Ishikawa (cell line): ENCODE data around the gene HLA-C.

Experiments used
- CEBPB ChIP-seq: IDR thresholded peaks from 2 replicates; pipeline ENCODE4 v1.6.1; 2012
- CREB1 ChIP-seq: IDR thresholded peaks from 2 replicates; pipeline ENCODE4 v1.6.1; 2012; ENCODE audit warnings: low read depth
- EGR1 ChIP-seq: IDR thresholded peaks from 2 replicates; pipeline ENCODE4 v1.6.1; 2012
- EP300 ChIP-seq: IDR thresholded peaks from 2 replicates; pipeline ENCODE4 v1.6.1; 2012; ENCODE audit warnings: borderline replicate concordance
- FOXM1 ChIP-seq: IDR thresholded peaks from 2 replicates; pipeline ENCODE4 v1.6.1; 2012; ENCODE audit warnings: low read depth, borderline replicate concordance
- NFIC ChIP-seq: IDR thresholded peaks from 2 replicates; pipeline ENCODE4 v1.6.1; 2012
- RAD21 ChIP-seq: IDR thresholded peaks from 2 replicates; pipeline ENCODE4 v1.6.1; 2012; ENCODE audit warnings: low read depth
- TAF1 ChIP-seq: IDR thresholded peaks from 2 replicates; pipeline ENCODE4 v1.6.1; 2012; ENCODE audit warnings: low read depth, mild to moderate bottlenecking
- TCF12 ChIP-seq: IDR thresholded peaks from 2 replicates; pipeline ENCODE4 v1.6.1; 2012; ENCODE audit warnings: low read depth
- TEAD4 ChIP-seq: IDR thresholded peaks from 2 replicates; pipeline ENCODE4 v1.6.1; 2012
- USF1 ChIP-seq: IDR thresholded peaks from 2 replicates; pipeline ENCODE4 v1.6.1; 2012
- YY1 ChIP-seq: IDR thresholded peaks from 2 replicates; pipeline ENCODE4 v1.6.1; 2012; ENCODE audit warnings: low read depth
- ZBTB7A ChIP-seq: IDR thresholded peaks from 2 replicates; pipeline ENCODE4 v1.6.1; 2012; ENCODE audit warnings: low read depth
- TF ChIP-seq, protein P1 (sequence below): IDR thresholded peaks from 2 replicates; pipeline ENCODE4 v1.6.1; 2012
- TF ChIP-seq, protein P2 (sequence below): IDR thresholded peaks from 2 replicates; pipeline ENCODE4 v1.6.1; 2012; ENCODE audit warnings: low read depth, mild to moderate bottlenecking

HLA-C gene

DNA sequence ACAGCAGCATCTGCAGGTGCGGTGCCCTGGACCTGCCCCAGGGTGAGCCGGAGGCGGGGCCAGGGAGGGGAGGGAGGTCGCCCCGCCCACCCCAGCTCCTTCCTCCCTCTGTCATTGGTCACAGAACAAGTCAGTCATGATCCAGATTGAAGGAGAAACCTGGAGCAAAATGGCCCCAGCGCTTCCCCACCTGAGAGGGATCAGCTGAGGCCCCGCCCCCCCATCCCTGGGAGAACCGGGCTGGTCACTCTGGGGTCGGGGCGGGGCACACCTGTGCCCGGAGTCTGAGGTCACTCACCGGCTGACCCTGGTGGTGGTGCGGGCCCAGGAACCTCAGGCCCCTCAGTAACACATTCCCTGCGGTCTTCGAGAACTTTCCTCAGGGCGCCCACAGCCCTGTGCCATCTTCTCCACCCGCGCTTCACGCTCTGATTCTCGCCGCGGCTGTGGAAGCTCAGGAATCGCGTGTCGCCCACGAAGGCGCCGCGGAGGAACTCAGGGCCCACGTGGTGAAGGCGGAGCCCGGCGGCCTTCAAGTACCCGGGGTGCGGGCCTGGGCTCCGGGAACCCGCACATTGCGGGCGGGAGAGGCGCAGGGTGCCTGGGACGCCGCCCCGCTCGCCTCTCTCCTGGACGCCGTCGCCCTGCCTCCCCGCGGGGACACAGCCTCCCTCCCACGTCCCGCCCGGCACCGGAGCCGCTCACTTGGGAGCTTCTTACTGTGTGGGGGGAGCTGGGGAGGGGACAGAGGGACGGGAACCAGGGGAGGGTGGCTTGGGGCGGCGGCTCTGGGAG is 36.4 kb upstream of the HLA-C start:
- TF ChIP-seq, protein P1, sequence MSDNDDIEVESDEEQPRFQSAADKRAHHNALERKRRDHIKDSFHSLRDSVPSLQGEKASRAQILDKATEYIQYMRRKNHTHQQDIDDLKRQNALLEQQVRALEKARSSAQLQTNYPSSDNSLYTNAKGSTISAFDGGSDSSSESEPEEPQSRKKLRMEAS = no peak
- no peak for TF ChIP-seq EP300
- TF ChIP-seq TCF12 = no peak
- TF ChIP-seq ZBTB7A = no peak
- TF ChIP-seq NFIC = no peak
- no peak for TF ChIP-seq FOXM1
- TF ChIP-seq CEBPB = no peak
- TF ChIP-seq, protein P2, sequence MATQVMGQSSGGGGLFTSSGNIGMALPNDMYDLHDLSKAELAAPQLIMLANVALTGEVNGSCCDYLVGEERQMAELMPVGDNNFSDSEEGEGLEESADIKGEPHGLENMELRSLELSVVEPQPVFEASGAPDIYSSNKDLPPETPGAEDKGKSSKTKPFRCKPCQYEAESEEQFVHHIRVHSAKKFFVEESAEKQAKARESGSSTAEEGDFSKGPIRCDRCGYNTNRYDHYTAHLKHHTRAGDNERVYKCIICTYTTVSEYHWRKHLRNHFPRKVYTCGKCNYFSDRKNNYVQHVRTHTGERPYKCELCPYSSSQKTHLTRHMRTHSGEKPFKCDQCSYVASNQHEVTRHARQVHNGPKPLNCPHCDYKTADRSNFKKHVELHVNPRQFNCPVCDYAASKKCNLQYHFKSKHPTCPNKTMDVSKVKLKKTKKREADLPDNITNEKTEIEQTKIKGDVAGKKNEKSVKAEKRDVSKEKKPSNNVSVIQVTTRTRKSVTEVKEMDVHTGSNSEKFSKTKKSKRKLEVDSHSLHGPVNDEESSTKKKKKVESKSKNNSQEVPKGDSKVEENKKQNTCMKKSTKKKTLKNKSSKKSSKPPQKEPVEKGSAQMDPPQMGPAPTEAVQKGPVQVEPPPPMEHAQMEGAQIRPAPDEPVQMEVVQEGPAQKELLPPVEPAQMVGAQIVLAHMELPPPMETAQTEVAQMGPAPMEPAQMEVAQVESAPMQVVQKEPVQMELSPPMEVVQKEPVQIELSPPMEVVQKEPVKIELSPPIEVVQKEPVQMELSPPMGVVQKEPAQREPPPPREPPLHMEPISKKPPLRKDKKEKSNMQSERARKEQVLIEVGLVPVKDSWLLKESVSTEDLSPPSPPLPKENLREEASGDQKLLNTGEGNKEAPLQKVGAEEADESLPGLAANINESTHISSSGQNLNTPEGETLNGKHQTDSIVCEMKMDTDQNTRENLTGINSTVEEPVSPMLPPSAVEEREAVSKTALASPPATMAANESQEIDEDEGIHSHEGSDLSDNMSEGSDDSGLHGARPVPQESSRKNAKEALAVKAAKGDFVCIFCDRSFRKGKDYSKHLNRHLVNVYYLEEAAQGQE = no peak
- TF ChIP-seq TEAD4 = no peak
- no peak for TF ChIP-seq RAD21
- TF ChIP-seq EGR1 = no peak
- TF ChIP-seq TAF1 = no peak
- TF ChIP-seq USF1 = no peak
- TF ChIP-seq YY1 = no peak

GRCh38 chr6:31307669-31308049 is 35.8 kb upstream of the HLA-C start:
- TF ChIP-seq, protein P2 = no peak
- TF ChIP-seq RAD21 = no peak
- no peak for TF ChIP-seq CEBPB
- no peak for TF ChIP-seq TCF12

- TF ChIP-seq CEBPB (no peak), RAD21 (no peak)
Measured at GRCh38 chr6:31305703-31306219, 33.9 kb upstream of the HLA-C start.

DNA sequence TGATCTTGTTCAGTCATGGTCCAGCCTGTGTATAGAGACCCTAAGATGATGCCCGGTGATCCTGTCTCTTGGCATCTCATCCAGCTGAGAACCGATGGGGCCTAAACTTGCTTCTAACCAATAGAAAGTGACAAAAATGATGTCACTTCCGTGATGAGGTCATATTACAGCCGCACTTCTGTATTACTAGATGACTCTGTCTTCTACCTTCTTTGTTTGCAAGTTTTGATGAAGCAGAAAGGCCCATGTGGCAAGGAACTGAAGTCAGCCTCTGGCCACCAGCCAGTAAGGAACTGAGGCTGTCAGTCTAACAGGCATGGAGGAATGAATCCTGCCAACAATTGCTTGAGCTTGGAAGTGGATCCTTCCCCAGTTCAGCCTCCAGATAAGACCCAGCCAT is 32.8 kb upstream of the HLA-C start:
- no peak for TF ChIP-seq EP300
- TF ChIP-seq FOXM1 = no peak
- TF ChIP-seq TCF12 = no peak
- TF ChIP-seq, protein P2 = no peak
- no peak for TF ChIP-seq CEBPB
- TF ChIP-seq CREB1 = no peak
- TF ChIP-seq USF1 = no peak

- no peak for TF ChIP-seq CREB1
- TF ChIP-seq NFIC = no peak
- no peak for TF ChIP-seq TCF12
- no peak for TF ChIP-seq FOXM1
- TF ChIP-seq, protein P2 = no peak
Measured at GRCh38 chr6:31300797-31301196, 28.9 kb upstream of the HLA-C start.
